Caki2 (cell line): ENCODE results near the gene LRRC30. TPM values are rescaled to one million over a fixed set of nuclear protein-coding genes. Genes with fewer than 3 reads are reported as not detected.

Experiments
- total RNA-seq: library from RNA; depleted of rRNA; stranded (reverse); fragments of >200 nt; shearing (Covaris generic); gene quantifications from 2 replicates; pipeline ENCODE4 v1.2.3, GENCODE V29; 2014; ENCODE audit warnings: low replicate concordance; rRNA removed

Gene LRRC30
- total RNA-seq, 1 experiment from 2014 or later: not detected

Other genes with a start within 250 kb of the LRRC30 start
- 23.4 and 38.2 TPM in 2 replicates for gene LAMA1, start 113.3 kb upstream of the LRRC30 start, total RNA-seq